22Rv1 (cell line): Measurements from ENCODE around the gene POLR1E.
"Not testable (repeated sequence)": the region's sequence is repeated elsewhere in the genome, so short reads cannot be mapped to it uniquely, and the experiment has no call there.

ENCODE experiments used
- H3K27ac ChIP-seq: fragments of 450-650 bp; 2 replicates; pipeline ENCODE4 v1.5.1; 2017
- CTCF ChIP-seq: fragments of 450-650 bp; IDR thresholded peaks from 2 replicates; pipeline ENCODE4 v1.5.1; 2017; ENCODE audit warnings: mild to moderate bottlenecking
- ZFX ChIP-seq: fragments of 450-650 bp; IDR thresholded peaks from 2 replicates; pipeline ENCODE4 v1.6.1; 2017; ENCODE audit warnings: antibody characterized with exemption, borderline replicate concordance

Gene POLR1E

GRCh38 chr9:37476930-37477329 is 8.8 kb upstream of the POLR1E start:
- H3K27ac ChIP-seq, result no peak overlapping the region
- TF ChIP-seq ZFX, result no peak
- no peak for TF ChIP-seq CTCF

- H3K27ac ChIP-seq, result not testable (repeated sequence)
Measured at GRCh38 chr9:37477443-37477842, 8.3 kb upstream of the POLR1E start.

DNA sequence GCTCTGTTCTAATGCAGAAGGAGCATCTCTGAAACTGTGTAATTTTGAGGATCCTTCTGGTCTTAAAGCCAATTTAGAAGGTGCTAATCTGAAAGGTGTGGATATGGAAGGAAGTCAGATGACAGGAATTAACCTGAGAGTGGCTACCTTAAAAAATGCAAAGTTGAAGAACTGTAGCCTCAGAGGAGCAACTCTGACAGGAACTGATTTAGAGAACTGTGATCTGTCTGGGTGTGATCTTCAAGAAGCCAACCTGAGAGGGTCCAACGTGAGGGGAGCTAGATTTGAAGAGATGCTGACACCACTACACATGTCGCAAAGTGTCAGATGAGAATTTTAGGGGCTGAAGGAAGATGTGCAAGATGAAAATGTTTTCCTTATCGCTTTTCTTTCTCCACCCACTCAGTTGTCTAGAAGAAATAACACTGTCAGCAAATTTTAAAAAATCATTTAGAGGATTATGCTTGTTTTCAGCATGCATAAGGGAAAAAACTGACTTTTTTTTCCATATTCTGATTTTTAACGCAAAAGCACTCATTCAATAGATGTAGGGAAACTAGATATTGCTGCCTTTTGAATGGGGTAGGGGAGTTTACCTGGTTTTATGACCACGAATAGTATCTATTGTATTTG is 7.6 kb upstream of the POLR1E start:
- not testable (repeated sequence) for H3K27ac ChIP-seq

DNA sequence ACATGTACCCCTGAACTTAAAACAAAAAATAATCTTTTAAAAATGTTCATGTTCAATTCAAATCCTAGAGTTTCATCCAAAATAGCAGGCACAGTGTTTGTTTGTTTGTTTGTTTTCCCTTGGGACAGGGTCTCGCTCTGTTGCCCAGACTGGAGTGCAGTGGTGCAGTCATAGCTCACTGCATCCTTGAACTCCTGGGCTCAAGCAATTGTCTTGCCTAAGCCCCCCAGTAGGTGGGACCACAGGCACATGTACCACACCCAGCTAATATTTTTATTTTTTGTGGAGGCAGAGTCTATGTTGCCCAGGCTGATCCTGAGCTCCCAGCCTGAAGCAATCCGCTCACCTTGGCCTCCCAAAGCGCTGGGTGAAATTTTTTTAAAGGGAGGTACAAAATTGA is 5.0 kb upstream of the POLR1E start:
- H3K27ac ChIP-seq, result no peak overlapping the region
- TF ChIP-seq ZFX (no peak), CTCF (no peak)

GRCh38 chr9:37486256-37486615 is 488 bp downstream of the POLR1E start:
- no peak for TF ChIP-seq CTCF
- no peak for TF ChIP-seq ZFX
- H3K27ac ChIP-seq, result peak overlapping the region; percentile 76

DNA sequence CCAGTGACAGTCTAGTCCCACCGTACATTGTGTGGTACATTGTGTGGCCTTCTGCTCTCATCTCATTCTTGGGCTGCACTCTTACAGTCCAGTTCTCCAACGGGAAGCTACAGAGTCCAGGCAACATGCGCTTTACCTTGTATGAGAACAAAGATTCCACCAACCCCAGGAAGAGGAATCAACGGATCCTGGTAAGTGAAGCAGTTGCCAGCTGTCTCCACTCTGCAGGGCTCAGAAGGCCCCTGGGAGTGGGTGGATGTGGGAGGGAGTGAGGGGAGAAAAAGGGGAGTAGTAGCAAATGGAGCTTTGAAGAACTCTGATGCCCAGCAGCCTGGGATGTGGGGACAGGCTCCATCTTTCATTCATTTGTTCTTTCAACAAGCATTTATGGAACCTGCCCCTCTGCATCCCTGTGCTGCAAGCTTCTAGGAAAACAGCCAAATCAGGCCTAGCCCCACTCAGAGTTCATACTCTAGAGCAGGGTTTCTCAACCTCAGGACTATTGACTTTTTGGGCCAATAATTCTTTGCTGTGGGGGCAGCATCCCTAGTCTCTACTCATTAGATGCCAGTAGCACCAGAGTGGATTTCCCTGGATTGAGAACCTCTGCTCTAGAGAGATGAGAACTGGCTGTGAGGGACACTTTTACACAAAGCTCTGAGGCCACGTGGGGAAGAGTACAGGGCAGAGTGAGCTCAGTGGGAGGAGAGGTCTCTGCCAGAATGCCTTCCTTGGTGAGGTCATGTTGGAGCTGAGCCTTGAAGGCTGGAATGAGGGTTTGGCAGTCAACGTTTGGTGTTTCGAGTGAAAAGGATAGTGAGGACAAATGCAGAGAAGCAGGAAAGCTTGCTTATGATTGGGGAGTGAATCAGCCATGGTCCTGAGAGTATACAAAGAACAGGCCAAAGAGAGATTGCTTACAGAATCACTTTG is 1.1 kb downstream of the POLR1E start:
- TF ChIP-seq ZFX (no peak), CTCF (no peak)

GRCh38 chr9:37491939-37492338 is 6.2 kb downstream of the POLR1E start:
- no peak for TF ChIP-seq CTCF
- no peak for TF ChIP-seq ZFX
- no peak overlapping the region for H3K27ac ChIP-seq

More for the DNA sequence above, 1.1 kb downstream of the POLR1E start:
- peak overlapping the region; percentile 76 for H3K27ac ChIP-seq

GRCh38 chr9:37495571-37495970 is 9.8 kb downstream of the POLR1E start:
- no peak overlapping the region for H3K27ac ChIP-seq
- no peak for TF ChIP-seq CTCF
